ENCODE measurements around the gene ZNF780A. TPM values are rescaled to one million over a fixed set of nuclear protein-coding genes. Genes with fewer than 3 reads are reported as not detected.

Gene ZNF780A
- total and polyA plus RNA-seq, 2 of the 13 experiments (the other 11 are each of a cell fraction or from before 2014, with no cell fraction given) = 13.5 to 22.7 TPM

DNA sequence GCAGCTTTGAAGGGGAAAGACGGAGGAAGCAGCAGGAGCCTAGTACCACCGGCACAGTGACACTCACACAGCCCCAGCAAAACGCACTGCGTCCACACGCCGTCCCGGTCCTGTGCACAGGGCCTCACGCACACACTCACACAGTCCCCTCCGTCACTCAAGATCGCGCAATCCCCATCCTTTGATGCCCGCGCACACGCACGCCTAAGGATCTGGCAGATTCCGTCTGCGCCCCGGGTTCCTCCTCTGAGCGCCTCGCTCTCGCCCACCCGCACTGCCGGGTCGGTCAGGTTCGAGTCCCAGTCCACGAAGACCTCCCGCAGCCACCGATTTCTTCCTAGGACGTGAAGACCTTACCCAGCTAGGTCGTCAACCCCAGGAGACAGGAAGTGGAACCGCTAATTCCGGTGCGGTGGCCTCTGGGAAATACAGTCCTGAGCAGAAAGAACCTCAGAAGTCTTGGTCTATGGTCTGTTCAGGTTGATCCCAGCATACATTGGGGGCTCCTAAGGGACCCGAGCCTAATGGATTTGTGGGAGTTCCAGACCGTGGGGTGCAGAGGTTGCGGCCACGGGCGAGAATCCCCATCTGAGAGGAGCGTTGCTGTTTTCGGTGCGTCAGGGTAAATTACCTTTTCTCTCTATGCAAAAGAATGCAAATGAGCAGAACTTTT, 34.8 kb downstream of the ZNF780A start, which contains the start of gene ZNF780B (continued):
- TF ChIP-seq, protein P1, sequence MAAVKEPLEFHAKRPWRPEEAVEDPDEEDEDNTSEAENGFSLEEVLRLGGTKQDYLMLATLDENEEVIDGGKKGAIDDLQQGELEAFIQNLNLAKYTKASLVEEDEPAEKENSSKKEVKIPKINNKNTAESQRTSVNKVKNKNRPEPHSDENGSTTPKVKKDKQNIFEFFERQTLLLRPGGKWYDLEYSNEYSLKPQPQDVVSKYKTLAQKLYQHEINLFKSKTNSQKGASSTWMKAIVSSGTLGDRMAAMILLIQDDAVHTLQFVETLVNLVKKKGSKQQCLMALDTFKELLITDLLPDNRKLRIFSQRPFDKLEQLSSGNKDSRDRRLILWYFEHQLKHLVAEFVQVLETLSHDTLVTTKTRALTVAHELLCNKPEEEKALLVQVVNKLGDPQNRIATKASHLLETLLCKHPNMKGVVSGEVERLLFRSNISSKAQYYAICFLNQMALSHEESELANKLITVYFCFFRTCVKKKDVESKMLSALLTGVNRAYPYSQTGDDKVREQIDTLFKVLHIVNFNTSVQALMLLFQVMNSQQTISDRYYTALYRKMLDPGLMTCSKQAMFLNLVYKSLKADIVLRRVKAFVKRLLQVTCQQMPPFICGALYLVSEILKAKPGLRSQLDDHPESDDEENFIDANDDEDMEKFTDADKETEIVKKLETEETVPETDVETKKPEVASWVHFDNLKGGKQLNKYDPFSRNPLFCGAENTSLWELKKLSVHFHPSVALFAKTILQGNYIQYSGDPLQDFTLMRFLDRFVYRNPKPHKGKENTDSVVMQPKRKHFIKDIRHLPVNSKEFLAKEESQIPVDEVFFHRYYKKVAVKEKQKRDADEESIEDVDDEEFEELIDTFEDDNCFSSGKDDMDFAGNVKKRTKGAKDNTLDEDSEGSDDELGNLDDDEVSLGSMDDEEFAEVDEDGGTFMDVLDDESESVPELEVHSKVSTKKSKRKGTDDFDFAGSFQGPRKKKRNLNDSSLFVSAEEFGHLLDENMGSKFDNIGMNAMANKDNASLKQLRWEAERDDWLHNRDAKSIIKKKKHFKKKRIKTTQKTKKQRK (IDR thresholded peaks at IDR 0.05; ENCODE audit: low read length) = no peak
- TF ChIP-seq FOXP1 (IDR thresholded peaks at IDR 0.05) = no peak
- no peak for TF ChIP-seq FOXP1 (CRISPR knock-in tag; IDR thresholded peaks at IDR 0.05)
- TF ChIP-seq, protein P2, sequence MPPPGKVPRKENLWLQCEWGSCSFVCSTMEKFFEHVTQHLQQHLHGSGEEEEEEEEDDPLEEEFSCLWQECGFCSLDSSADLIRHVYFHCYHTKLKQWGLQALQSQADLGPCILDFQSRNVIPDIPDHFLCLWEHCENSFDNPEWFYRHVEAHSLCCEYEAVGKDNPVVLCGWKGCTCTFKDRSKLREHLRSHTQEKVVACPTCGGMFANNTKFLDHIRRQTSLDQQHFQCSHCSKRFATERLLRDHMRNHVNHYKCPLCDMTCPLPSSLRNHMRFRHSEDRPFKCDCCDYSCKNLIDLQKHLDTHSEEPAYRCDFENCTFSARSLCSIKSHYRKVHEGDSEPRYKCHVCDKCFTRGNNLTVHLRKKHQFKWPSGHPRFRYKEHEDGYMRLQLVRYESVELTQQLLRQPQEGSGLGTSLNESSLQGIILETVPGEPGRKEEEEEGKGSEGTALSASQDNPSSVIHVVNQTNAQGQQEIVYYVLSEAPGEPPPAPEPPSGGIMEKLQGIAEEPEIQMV (CRISPR knock-in tag; IDR thresholded peaks at IDR 0.05; ENCODE audit: low read depth) = peak; percentile 69; the same call in 1 of the 2 replicates
- peak; percentile 91 for TF ChIP-seq KAT8 (CRISPR knock-in tag; IDR thresholded peaks at IDR 0.05)
- peak; percentile 87 for TF ChIP-seq ZNF709 (CRISPR knock-in tag; IDR thresholded peaks at IDR 0.05)
- TF ChIP-seq FLYWCH1 (CRISPR knock-in tag; IDR thresholded peaks at IDR 0.05) = no peak
- TF ChIP-seq ZSCAN20 (CRISPR knock-in tag; IDR thresholded peaks at IDR 0.05; ENCODE audit: borderline replicate concordance) = no peak
- TF ChIP-seq NFKBIZ (CRISPR knock-in tag; IDR thresholded peaks at IDR 0.05) = no peak
- TF ChIP-seq RBM22 (optimal IDR thresholded peaks at IDR 0.05; ENCODE audit: low read length) = peak; percentile 50
- no peak for TF ChIP-seq SALL2 (CRISPR knock-in tag; IDR thresholded peaks at IDR 0.05)
- TF ChIP-seq, protein P3, sequence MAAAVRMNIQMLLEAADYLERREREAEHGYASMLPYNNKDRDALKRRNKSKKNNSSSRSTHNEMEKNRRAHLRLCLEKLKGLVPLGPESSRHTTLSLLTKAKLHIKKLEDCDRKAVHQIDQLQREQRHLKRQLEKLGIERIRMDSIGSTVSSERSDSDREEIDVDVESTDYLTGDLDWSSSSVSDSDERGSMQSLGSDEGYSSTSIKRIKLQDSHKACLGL (CRISPR knock-in tag; IDR thresholded peaks at IDR 0.05) = peak; percentile 87
- TF ChIP-seq HNRNPLL (IDR thresholded peaks at IDR 0.05; ENCODE audit: low read depth, low read length, poor library complexity, severe bottlenecking) = peak; percentile 59
- TF ChIP-seq KDM2A (CRISPR knock-in tag; IDR thresholded peaks at IDR 0.05; ENCODE audit: borderline replicate concordance, low read depth) = peak; percentile 96
- no peak for TF ChIP-seq NFE2 (CRISPR knock-in tag; IDR thresholded peaks at IDR 0.05)
- TF ChIP-seq SIX4 (CRISPR knock-in tag; IDR thresholded peaks at IDR 0.05) = no peak
- TF ChIP-seq JARID2 (CRISPR knock-in tag; IDR thresholded peaks at IDR 0.05; ENCODE audit: insufficient replicate concordance) = no peak
- 0 out of 2 replicates have a peak, but pooled peaks have one; percentile 15 for TF ChIP-seq HDAC2 (CRISPR knock-in tag; IDR thresholded peaks at IDR 0.05)
- TF ChIP-seq, protein P4, sequence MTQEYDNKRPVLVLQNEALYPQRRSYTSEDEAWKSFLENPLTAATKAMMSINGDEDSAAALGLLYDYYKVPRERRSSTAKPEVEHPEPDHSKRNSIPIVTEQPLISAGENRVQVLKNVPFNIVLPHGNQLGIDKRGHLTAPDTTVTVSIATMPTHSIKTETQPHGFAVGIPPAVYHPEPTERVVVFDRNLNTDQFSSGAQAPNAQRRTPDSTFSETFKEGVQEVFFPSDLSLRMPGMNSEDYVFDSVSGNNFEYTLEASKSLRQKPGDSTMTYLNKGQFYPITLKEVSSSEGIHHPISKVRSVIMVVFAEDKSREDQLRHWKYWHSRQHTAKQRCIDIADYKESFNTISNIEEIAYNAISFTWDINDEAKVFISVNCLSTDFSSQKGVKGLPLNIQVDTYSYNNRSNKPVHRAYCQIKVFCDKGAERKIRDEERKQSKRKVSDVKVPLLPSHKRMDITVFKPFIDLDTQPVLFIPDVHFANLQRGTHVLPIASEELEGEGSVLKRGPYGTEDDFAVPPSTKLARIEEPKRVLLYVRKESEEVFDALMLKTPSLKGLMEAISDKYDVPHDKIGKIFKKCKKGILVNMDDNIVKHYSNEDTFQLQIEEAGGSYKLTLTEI (CRISPR knock-in tag; conservative IDR thresholded peaks at IDR 0.05) = no peak
- peak; percentile 73 for TF ChIP-seq KMT2A (CRISPR knock-in tag; IDR thresholded peaks at IDR 0.05)
